BE2C (cell line): Measurements from ENCODE around the gene CCR1.
"Not testable (repeated sequence)": the region's sequence is repeated elsewhere in the genome, so short reads cannot be mapped to it uniquely, and the experiment has no call there.

ENCODE experiments used
- DNase-seq: peaks from one replicate; pipeline ENCODE4 v3.0.0-alpha.2; 2020
- H3K27me3 ChIP-seq: fragments of 250-450 bp; sonication (Bioruptor Pico); 2 replicates; pipeline ENCODE4 v1.5.1; 2020; ENCODE audit warnings: mild to moderate bottlenecking
- H3K36me3 ChIP-seq: fragments of 250-450 bp; sonication (Bioruptor Pico); 2 replicates; pipeline ENCODE4 v1.5.1; 2020; ENCODE audit warnings: mild to moderate bottlenecking
- H3K4me1 ChIP-seq: fragments of 250-450 bp; sonication (Bioruptor Pico); 2 replicates; pipeline ENCODE4 v1.5.1; 2020
- H3K4me3 ChIP-seq: 2 replicates; pipeline ENCODE4 v1.5.1; 2011; ENCODE audit warnings: low read depth, low read length
- H3K9me3 ChIP-seq: fragments of 250-450 bp; sonication (Bioruptor Pico); 2 replicates; pipeline ENCODE4 v1.5.1; 2020
- TF ChIP-seq, protein P1 (sequence below): IDR thresholded peaks from 2 replicates; pipeline ENCODE4 v1.5.1; 2012; ENCODE audit warnings: mild to moderate bottlenecking, low read depth, low read length

Gene CCR1

DNA sequence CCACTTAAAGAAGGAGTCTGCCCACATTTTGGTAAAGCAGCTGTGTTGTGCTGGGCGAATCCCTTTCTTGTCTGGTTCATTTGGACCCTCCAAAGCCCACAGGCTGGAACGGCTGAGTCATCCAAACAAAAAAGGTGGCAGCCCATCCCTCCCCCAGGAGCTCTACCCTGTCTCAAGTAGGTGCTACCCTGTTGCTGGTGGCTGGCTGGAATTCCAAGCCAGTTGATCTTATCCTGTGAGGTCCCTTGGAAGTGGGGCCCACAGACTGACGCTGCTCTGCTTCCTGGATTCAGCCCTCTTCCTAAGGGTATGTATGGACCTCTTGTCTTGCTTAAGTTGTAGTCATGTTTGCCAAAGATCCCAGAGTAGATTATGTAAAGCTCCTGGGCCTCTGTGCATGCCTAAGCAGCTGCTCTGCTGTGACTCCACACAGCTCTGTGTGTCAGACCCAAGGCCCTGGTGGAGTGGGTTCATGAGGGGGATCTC lies 44.5 kb downstream of the CCR1 start:
- no peak for DNase-seq
- H3K36me3 ChIP-seq, result no peaks in the 10 kb centered on the region
- TF ChIP-seq, protein P1, sequence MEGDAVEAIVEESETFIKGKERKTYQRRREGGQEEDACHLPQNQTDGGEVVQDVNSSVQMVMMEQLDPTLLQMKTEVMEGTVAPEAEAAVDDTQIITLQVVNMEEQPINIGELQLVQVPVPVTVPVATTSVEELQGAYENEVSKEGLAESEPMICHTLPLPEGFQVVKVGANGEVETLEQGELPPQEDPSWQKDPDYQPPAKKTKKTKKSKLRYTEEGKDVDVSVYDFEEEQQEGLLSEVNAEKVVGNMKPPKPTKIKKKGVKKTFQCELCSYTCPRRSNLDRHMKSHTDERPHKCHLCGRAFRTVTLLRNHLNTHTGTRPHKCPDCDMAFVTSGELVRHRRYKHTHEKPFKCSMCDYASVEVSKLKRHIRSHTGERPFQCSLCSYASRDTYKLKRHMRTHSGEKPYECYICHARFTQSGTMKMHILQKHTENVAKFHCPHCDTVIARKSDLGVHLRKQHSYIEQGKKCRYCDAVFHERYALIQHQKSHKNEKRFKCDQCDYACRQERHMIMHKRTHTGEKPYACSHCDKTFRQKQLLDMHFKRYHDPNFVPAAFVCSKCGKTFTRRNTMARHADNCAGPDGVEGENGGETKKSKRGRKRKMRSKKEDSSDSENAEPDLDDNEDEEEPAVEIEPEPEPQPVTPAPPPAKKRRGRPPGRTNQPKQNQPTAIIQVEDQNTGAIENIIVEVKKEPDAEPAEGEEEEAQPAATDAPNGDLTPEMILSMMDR, result no peak
- H3K4me1 ChIP-seq, result no peaks in the 10 kb centered on the region
- no peaks in the 10 kb centered on the region for H3K27me3 ChIP-seq
- H3K9me3 ChIP-seq, result no peaks in the 10 kb centered on the region
- no peak overlapping the region for H3K4me3 ChIP-seq

- TF ChIP-seq, protein P1, result no peak
- no peak for DNase-seq
- no peaks in the 10 kb centered on the region for H3K27me3 ChIP-seq
- no peaks in the 10 kb centered on the region for H3K9me3 ChIP-seq
- no peaks in the 10 kb centered on the region for H3K4me1 ChIP-seq
- H3K36me3 ChIP-seq, result no peaks in the 10 kb centered on the region
- no peak overlapping the region for H3K4me3 ChIP-seq
Measured at GRCh38 chr3:46162975-46163555, 45.0 kb downstream of the CCR1 start.

DNA sequence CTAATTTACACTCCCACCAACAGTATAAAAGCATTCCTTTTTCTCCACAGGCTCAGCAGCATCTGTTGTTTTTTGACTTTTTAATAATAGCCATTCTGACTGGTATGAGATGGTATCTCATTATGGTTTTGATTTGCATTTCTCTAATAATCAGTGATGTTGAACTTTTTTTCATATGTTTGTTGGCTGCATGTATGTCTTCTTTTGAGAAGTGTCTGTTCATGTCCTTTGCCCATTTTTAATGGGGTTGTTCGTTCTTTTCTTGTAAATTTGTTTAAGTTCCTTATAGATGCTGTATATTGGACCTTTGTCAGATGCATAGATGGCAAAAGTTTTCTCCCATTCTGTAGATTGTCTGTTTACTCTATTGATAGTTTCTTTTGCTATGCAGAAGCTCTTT lies 50.4 kb downstream of the CCR1 start:
- H3K4me3 ChIP-seq, H3K9me3 ChIP-seq, H3K36me3 ChIP-seq, DNase-seq, H3K4me1 ChIP-seq, H3K27me3 ChIP-seq: not testable (repeated sequence)

GRCh38 chr3:46154311-46154710 lies 53.8 kb downstream of the CCR1 start:
- H3K9me3 ChIP-seq, result no peaks in the 10 kb centered on the region
- no peaks in the 10 kb centered on the region for H3K4me1 ChIP-seq
- no peaks in the 10 kb centered on the region for H3K36me3 ChIP-seq
- TF ChIP-seq, protein P1, result no peak
- DNase-seq, result no peak
- no peaks in the 10 kb centered on the region for H3K27me3 ChIP-seq
- no peak overlapping the region for H3K4me3 ChIP-seq
